K562 (cell line): ENCODE data around the gene DHDDS. TPM values are rescaled to one million over a fixed set of nuclear protein-coding genes. Genes with fewer than 3 reads are reported as not detected.

Source experiments
- ATAC-seq: fragments of 200-7000 bp; cut with Tn5 transposase; 3 replicates; pipeline ENCODE4 v1.9.1; 2020; ENCODE audit warnings: moderate library complexity
- BruUV-seq: library from RNA; stranded (reverse); fragments of 400-500 nt; replicated peaks from 2 replicates; lab custom pipeline; 2021; lab: Mats Ljungman, UMichigan
- CTCF ChIA-PET: fragments of 300-600 bp; formaldehyde crosslinking; extraction: SDS; loops from one replicate; lab custom pipeline; 2021; ENCODE audit warnings: low intra/inter-chr PET ratio; lab: Yijun Ruan, JAX
- POLR2A ChIA-PET: fragments of 300-600, 350-650 bp; sonication (Branson Sonifier 250); formaldehyde crosslinking; extraction: SDS; loops from one replicate; lab custom pipeline; 2021; ENCODE audit warnings: antibody characterized with exemption, inconsistent platforms; lab: Yijun Ruan, JAX
- DNase-seq, 4 experiments: peaks; one replicate each; pipeline versions ENCODE4 v3.0.0 to v3.0.0-alpha.2; 2011 to 2018; ENCODE audit warnings: low spot score in 3 of 4, mixed read lengths in 3 of 4; ENCODE audit errors: extremely low read depth in 1 of 4
- FAIRE-seq: peaks from 2 replicates; lab custom pipeline; 2011; peaks lifted over from hg19 to GRCh38; lab: Jason Lieb, UNC
- H2AFZ ChIP-seq: 2 replicates; pipeline ENCODE4 v1.6.0; 2011; ENCODE audit warnings: low read depth, low read length, control low read depth, inconsistent platforms
- H3K27ac ChIP-seq: fragments of 200-600 bp; 3 replicates; pipeline ENCODE4 v1.8.0; 2011; ENCODE audit warnings: low read depth, mild to moderate bottlenecking, control low read depth, inconsistent platforms, low read length, moderate library complexity, mixed read lengths; ENCODE audit errors: extremely low read depth
- H3K27me3 ChIP-seq, 2 experiments: fragments of 300-600 bp in 1 of 2; 2 replicates in 1 of 2; 3 replicates in 1 of 2; pipeline versions ENCODE4 v1.6.0 to v1.8.0; 2011; ENCODE audit warnings: inconsistent platforms in 2 of 2, low read length in 2 of 2, mild to moderate bottlenecking in 1 of 2, mixed read lengths in 1 of 2, moderate library complexity in 1 of 2; ENCODE audit not compliant: control insufficient read depth in 2 of 2, insufficient read depth in 2 of 2
- H3K36me3 ChIP-seq: fragments of 300-600 bp; 3 replicates; pipeline ENCODE4 v1.8.0; 2011; ENCODE audit warnings: mild to moderate bottlenecking, low read length, inconsistent platforms; ENCODE audit not compliant: control insufficient read depth, insufficient read depth
- H3K4me1 ChIP-seq, 2 experiments: fragments of 200-600 bp in 1 of 2; replicated peaks in 1 of 2; 2 replicates in 1 of 2; 3 replicates in 1 of 2; pipeline versions ENCODE4 v1.5.1 to v1.8.0; 2011; ENCODE audit warnings: inconsistent platforms in 2 of 2, low read length in 2 of 2, mild to moderate bottlenecking in 1 of 2, mixed read lengths in 1 of 2, moderate library complexity in 1 of 2; ENCODE audit not compliant: control insufficient read depth in 2 of 2, insufficient read depth in 2 of 2
- H3K4me2 ChIP-seq: 2 replicates; pipeline ENCODE4 v1.6.1; 2011; ENCODE audit warnings: low read length, control low read depth, inconsistent platforms, mixed read lengths; ENCODE audit not compliant: insufficient read depth
- H3K4me3 ChIP-seq: fragments of 200-600 bp; sonication (generic), shearing (Covaris generic); 2 replicates; pipeline ENCODE4 v1.5.1; 2016; ENCODE audit warnings: control low read depth, inconsistent platforms
- H3K79me2 ChIP-seq: fragments of 200-600 bp; 3 replicates; pipeline ENCODE4 v1.8.0; 2011; ENCODE audit warnings: low read length, inconsistent platforms; ENCODE audit not compliant: control insufficient read depth, insufficient read depth
- H3K9ac ChIP-seq, 2 experiments: 2 replicates each; pipeline versions ENCODE4 v1.6.0 to v1.6.1; 2011; ENCODE audit warnings: low read depth in 2 of 2, low read length in 2 of 2, control low read depth in 1 of 2, inconsistent platforms in 1 of 2, mild to moderate bottlenecking in 1 of 2, mixed read lengths in 1 of 2; ENCODE audit not compliant: insufficient read depth in 1 of 2
- H3K9me1 ChIP-seq: one replicate; pipeline ENCODE4 v1.6.0; 2011; ENCODE audit warnings: inconsistent platforms, mild to moderate bottlenecking, low read length, moderate library complexity; ENCODE audit not compliant: control insufficient read depth, insufficient read depth
- H3K9me3 ChIP-seq: replicated peaks from 2 replicates; pipeline ENCODE4 v1.5.1; 2011; ENCODE audit warnings: low read depth, low read length, inconsistent platforms; ENCODE audit not compliant: control insufficient read depth, insufficient read depth
- H4K20me1 ChIP-seq: replicated peaks from 2 replicates; pipeline ENCODE4 v1.6.1; 2011; ENCODE audit warnings: low read length, inconsistent platforms, mixed read lengths; ENCODE audit not compliant: control insufficient read depth, insufficient read depth
- CEBPG ChIP-seq, 3 experiments: fragments of 200-800 bp in 1 of 3; sonication (Bioruptor generic) in 1 of 3; sonication (generic) in 1 of 3; formaldehyde crosslinking in 1 of 3; IDR thresholded peaks in 2 of 3; conservative IDR thresholded peaks in 1 of 3; 2 replicates each; pipeline versions ENCODE4 v1.6.1 to v1.8.0; 2016 to 2022; ENCODE audit warnings: missing compliant biosample characterization in 2 of 3, missing genetic modification characterization in 2 of 3, mild to moderate bottlenecking in 1 of 3, missing genetic modification reagents in 1 of 3
- CHD4 ChIP-seq: fragments of 200-600 bp; sonication (generic); IDR thresholded peaks from 3 replicates; pipeline ENCODE4 v1.6.1; 2012; ENCODE audit warnings: low read depth, mild to moderate bottlenecking, mixed read lengths, low read length, inconsistent platforms; ENCODE audit not compliant: insufficient read depth, insufficient replicate concordance, poor library complexity, severe bottlenecking
- DACH1 ChIP-seq: fragments of 450-650 bp; IDR thresholded peaks from 2 replicates; pipeline ENCODE4 v1.6.1; 2018; ENCODE audit not compliant: partially characterized antibody
- DNMT1 ChIP-seq: fragments of 450-650 bp; IDR thresholded peaks from 2 replicates; pipeline ENCODE4 v1.6.1; 2016; ENCODE audit warnings: antibody characterized with exemption, mild to moderate bottlenecking
- EZH2 ChIP-seq: IDR thresholded peaks from 2 replicates; pipeline ENCODE4 v1.6.1; 2012; ENCODE audit warnings: low read depth, mild to moderate bottlenecking, inconsistent platforms, low read length, borderline replicate concordance
- FOXK1 ChIP-seq: sonication (generic); formaldehyde crosslinking; IDR thresholded peaks from 2 replicates; pipeline ENCODE4 v1.8.0; 2022; ENCODE audit warnings: missing genetic modification reagents, mild to moderate bottlenecking, borderline replicate concordance
- JUNB ChIP-seq: fragments of 450-650 bp; formaldehyde crosslinking; conservative IDR thresholded peaks from 2 replicates; pipeline ENCODE4 v1.4.0; 2020; ENCODE audit warnings: mild to moderate bottlenecking
- KAT7 ChIP-seq: sonication (generic); formaldehyde crosslinking; IDR thresholded peaks from 2 replicates; pipeline ENCODE4 v1.8.0; 2022; ENCODE audit warnings: missing genetic modification reagents, mild to moderate bottlenecking, borderline replicate concordance
- KLF10 ChIP-seq: fragments of 250-450 bp; sonication (Bioruptor Pico); IDR thresholded peaks from 2 replicates; pipeline ENCODE4 v1.6.1; 2021; ENCODE audit warnings: matching md5 sums
- RUNX1 ChIP-seq: sonication (generic); IDR thresholded peaks from 2 replicates; pipeline ENCODE4 v1.6.1; 2016; ENCODE audit warnings: antibody characterized with exemption, low read depth
- TRIM28 ChIP-seq: fragments of 450-650 bp; IDR thresholded peaks from 2 replicates; pipeline ENCODE4 v1.6.1; 2017
- ZKSCAN1 ChIP-seq: fragments of 150-350 bp; IDR thresholded peaks from 2 replicates; pipeline ENCODE4 v1.6.1; 2016; ENCODE audit warnings: low read depth, low read length
- ZNF174 ChIP-seq: fragments of 250-450 bp; sonication (Bioruptor Pico); IDR thresholded peaks from 2 replicates; pipeline ENCODE4 v1.4.0; 2020; ENCODE audit warnings: mild to moderate bottlenecking
- WGBS: fragments of 100-300 bp; shearing (Covaris generic); methylation state at CpG from one replicate; pipeline ENCODE4 v1.1.6; 2016; ENCODE audit warnings: low coverage, mixed read lengths; ENCODE audit not compliant: insufficient coverage; ENCODE audit errors: missing lambda C conversion rate; 5-methylcytosine and 5-hydroxymethylcytosine counted together
- in situ Hi-C: fragments of 300-500 bp; cut with MboI; formaldehyde crosslinking; loops from 4 replicates; pipeline ENCODE4 v1.15.0; 2018; ENCODE audit warnings: inconsistent platforms, mixed read lengths
- intact Hi-C: fragments of 100-400 bp; cut with micrococcal nuclease; formaldehyde crosslinking; loops from 2 replicates; pipeline ENCODE4 v1.14.2; 2022
- polyA plus RNA-seq, 8 experiments: library from polyadenylated mRNA; depleted of rRNA in 4 of 8; stranded (reverse) in 5 of 8; unstranded in 3 of 8; fragments of >200 nt; fragmentation: Nextera tagmentation in 2 of 8; fragmentation: Illumina TruSeq in 1 of 8; extraction: Ambion mirVana in 2 of 8; extraction: Trizol in 1 of 8; gene quantifications; 2 replicates each; pipeline versions ENCODE4 v1.2.1 to v1.2.3, GENCODE V29; 2011 to 2014; ENCODE audit warnings: inconsistent platforms in 1 of 8, missing spikeins in 1 of 8
- total RNA-seq, 7 experiments: library from RNA; depleted of rRNA in 6 of 7; stranded (reverse); fragments of >200 nt in 6 of 7; fragmentation: Illumina TruSeq in 2 of 7; extraction: Trizol in 2 of 7; gene quantifications; 2 replicates each; pipeline versions ENCODE4 v1.2.1 to v1.2.3, GENCODE V29; 2011 to 2021; ENCODE audit warnings: low replicate concordance in 1 of 7
- TF ChIP-seq, protein P1 (sequence below): sonication (generic); formaldehyde crosslinking; IDR thresholded peaks from 2 replicates; pipeline ENCODE4 v1.8.0; 2022; ENCODE audit warnings: mild to moderate bottlenecking, missing genetic modification reagents, borderline replicate concordance
- TF ChIP-seq, protein P2 (sequence below): fragments of 450-650 bp; conservative IDR thresholded peaks from 2 replicates; pipeline ENCODE4 v1.6.1; 2016; ENCODE audit warnings: missing genetic modification characterization, low read depth, mild to moderate bottlenecking, missing compliant biosample characterization, moderate library complexity
- TF ChIP-seq, protein P3 (sequence below): conservative IDR thresholded peaks from 2 replicates; pipeline ENCODE4 v1.6.1; 2011; ENCODE audit warnings: low read depth, mild to moderate bottlenecking, low read length; ENCODE audit not compliant: control insufficient read depth

DHDDS gene
- total and polyA plus RNA-seq, 9 of the 15 experiments (the other 6 are each of a cell fraction or from before 2014, with no cell fraction given) = 33.3 to 55.0 (median 44.3) TPM

DNA sequence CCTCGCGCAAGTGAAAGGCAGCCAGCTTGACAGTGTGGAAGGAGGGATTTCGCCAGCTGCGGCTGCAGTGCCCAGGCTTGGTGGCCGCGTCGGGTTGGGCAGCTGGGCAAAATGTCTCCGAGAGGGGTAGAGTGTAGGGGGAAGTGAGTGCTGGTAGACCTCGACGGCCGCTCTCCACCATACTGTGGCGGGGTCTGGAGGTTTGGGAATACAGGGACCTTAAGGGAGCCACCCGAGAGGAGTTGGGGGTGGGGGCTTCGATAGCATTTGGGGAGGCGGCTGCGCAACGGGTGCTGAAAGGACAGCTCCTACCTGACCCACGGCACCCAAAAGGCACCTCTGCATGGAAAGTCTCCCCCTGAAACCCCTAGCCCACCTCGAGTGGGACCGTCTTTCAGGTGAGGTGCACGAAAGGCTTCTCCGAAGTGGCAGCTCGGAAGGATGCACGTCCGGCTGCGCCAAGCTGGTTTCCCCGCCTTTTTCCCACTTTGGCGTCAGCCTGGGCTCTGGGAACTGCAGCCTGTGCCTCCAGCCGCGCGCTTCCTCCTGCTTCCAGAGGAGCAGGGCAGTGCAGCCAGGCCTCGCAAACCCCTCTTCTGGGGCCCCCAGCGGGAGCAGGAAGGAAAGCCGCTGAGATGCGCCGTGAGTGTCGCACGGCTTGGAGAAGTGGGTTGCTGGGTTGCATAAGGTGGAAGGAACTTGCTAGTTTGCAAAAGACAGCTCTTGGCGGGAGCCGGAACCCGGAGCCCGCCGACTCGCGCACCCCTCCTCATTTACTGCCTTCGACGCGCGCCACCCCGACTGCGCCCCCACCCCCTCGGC is 39.6 kb downstream of the DHDDS start:
- H3K27ac ChIP-seq = peak overlapping the region; percentile 100
- peak overlapping the region; percentile 95 for H3K4me3 ChIP-seq
- no peak for FAIRE-seq
- CTCF ChIA-PET = no interaction called here
- peaks cover 63% of the 10 kb centered on the region for H3K36me3 ChIP-seq
- DNase-seq = peak; percentile 43 to 83 (median 59)
- H3K4me1 ChIP-seq = peaks cover 29 to 30% of the 10 kb centered on the region in 2 experiments; a peak in 4 of 5 replicates
- no peaks in the 10 kb centered on the region for H3K9me3 ChIP-seq
- peaks cover 16% of the 10 kb centered on the region for H4K20me1 ChIP-seq
- WGBS = 8% methylated on average over 52 of the region's 52 CpGs
- intact Hi-C loops (no loop called here), in situ Hi-C loops (no loop called here)
- H3K27me3 ChIP-seq = no peaks in the 10 kb centered on the region
- BruUV-seq = TSS peak; percentile 72
- H3K4me2 ChIP-seq = peak overlapping the region; percentile 82
- POLR2A ChIA-PET = interaction anchor here (0.6 to 3.8 kb wide), 28 partner anchors 10 to 1019 kb away, joined by 3 to 32 read pairs (median 4); partner anchors contain the start of genes DHDDS and WASF2
- peak overlapping the region; percentile 11; the same call in 1 of the 2 replicates for H2AFZ ChIP-seq
- ATAC-seq = peak; percentile 57
- H3K79me2 ChIP-seq = peaks cover 28% of the 10 kb centered on the region
- no peaks in the 10 kb centered on the region for H3K9me1 ChIP-seq
- H3K9ac ChIP-seq = peak overlapping the region; percentile 98 to 99
- peak; percentile 11 for TF ChIP-seq ZKSCAN1
- no peak for TF ChIP-seq FOXK1
- TF ChIP-seq, protein P1, sequence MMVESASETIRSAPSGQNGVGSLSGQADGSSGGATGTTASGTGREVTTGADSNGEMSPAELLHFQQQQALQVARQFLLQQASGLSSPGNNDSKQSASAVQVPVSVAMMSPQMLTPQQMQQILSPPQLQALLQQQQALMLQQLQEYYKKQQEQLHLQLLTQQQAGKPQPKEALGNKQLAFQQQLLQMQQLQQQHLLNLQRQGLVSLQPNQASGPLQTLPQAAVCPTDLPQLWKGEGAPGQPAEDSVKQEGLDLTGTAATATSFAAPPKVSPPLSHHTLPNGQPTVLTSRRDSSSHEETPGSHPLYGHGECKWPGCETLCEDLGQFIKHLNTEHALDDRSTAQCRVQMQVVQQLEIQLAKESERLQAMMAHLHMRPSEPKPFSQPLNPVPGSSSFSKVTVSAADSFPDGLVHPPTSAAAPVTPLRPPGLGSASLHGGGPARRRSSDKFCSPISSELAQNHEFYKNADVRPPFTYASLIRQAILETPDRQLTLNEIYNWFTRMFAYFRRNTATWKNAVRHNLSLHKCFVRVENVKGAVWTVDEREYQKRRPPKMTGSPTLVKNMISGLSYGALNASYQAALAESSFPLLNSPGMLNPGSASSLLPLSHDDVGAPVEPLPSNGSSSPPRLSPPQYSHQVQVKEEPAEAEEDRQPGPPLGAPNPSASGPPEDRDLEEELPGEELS (CRISPR knock-in tag) = no peak
- TF ChIP-seq KAT7 (CRISPR knock-in tag) = peak; percentile 61
- TF ChIP-seq KLF10 (CRISPR knock-in tag) = peak; percentile 18; the same call in 1 of the 2 replicates
- no peak for TF ChIP-seq ZNF174
- TF ChIP-seq DNMT1 = no peak
- TF ChIP-seq, protein P2, sequence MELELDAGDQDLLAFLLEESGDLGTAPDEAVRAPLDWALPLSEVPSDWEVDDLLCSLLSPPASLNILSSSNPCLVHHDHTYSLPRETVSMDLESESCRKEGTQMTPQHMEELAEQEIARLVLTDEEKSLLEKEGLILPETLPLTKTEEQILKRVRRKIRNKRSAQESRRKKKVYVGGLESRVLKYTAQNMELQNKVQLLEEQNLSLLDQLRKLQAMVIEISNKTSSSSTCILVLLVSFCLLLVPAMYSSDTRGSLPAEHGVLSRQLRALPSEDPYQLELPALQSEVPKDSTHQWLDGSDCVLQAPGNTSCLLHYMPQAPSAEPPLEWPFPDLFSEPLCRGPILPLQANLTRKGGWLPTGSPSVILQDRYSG (tag) = peak; percentile 62; the same call in 1 of the 2 replicates
- no peak for TF ChIP-seq TRIM28
- TF ChIP-seq CHD4 = no peak
- no peak for TF ChIP-seq RUNX1
- no peak for TF ChIP-seq EZH2
- TF ChIP-seq JUNB (CRISPR knock-in tag) = no peak
- TF ChIP-seq, protein P3, sequence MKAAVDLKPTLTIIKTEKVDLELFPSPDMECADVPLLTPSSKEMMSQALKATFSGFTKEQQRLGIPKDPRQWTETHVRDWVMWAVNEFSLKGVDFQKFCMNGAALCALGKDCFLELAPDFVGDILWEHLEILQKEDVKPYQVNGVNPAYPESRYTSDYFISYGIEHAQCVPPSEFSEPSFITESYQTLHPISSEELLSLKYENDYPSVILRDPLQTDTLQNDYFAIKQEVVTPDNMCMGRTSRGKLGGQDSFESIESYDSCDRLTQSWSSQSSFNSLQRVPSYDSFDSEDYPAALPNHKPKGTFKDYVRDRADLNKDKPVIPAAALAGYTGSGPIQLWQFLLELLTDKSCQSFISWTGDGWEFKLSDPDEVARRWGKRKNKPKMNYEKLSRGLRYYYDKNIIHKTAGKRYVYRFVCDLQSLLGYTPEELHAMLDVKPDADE = 0 out of 2 replicates have a peak, but pooled peaks have one; percentile 24
- TF ChIP-seq DACH1 = no peak
- TF ChIP-seq CEBPG (CRISPR knock-in tag; IDR thresholded peaks at IDR 0.05) = no peak
- TF ChIP-seq CEBPG (tag; conservative IDR thresholded peaks at IDR 0.05 in 1 of 2, IDR thresholded peaks at IDR 0.05 in 1 of 2) = peak in 1 of 2 experiments; percentile 51; a peak in 2 of 4 replicates
